ENCODE data around the gene FBF1.
"Not testable (repeated sequence)": the region's sequence is repeated elsewhere in the genome, so short reads cannot be mapped to it uniquely, and the experiment has no call there.

Gene FBF1

GRCh38 chr17:75892556-75893224 lies 48.2 kb downstream of the FBF1 start:
- DNase-seq = no peak

- DNase-seq = no peak
These were observed 49.0 kb downstream of the FBF1 start for GRCh38 chr17:75891605-75892555.

- no peak for DNase-seq
These were observed 49.7 kb downstream of the FBF1 start for GRCh38 chr17:75891022-75891604.

GRCh38 chr17:75889454-75889853 lies 51.4 kb downstream of the FBF1 start:
- DNase-seq = no peak

- DNase-seq = no peak
These were observed 52.4 kb downstream of the FBF1 start for GRCh38 chr17:75888484-75888883.

GRCh38 chr17:75885860-75886259 lies 55.0 kb downstream of the FBF1 start:
- DNase-seq = not testable (repeated sequence)

GRCh38 chr17:75885431-75885830 lies 55.4 kb downstream of the FBF1 start:
- DNase-seq = no peak

GRCh38 chr17:75881678-75882454 lies 59.0 kb downstream of the FBF1 start:
- no peak for DNase-seq

GRCh38 chr17:75880266-75880665 lies 60.6 kb downstream of the FBF1 start:
- no peak for DNase-seq

- no peak for DNase-seq
These were observed 62.5 kb downstream of the FBF1 start, which contains the start of gene TRIM47 for GRCh38 chr17:75878174-75878998. Gene TRIM47, minus strand, starts transcription at chr17:75878581. Its CDS starts 33 bp downstream, at chr17:75878548.

- peak; percentile 72 for DNase-seq
These were observed 63.1 kb downstream of the FBF1 start for GRCh38 chr17:75877752-75878173.

GRCh38 chr17:75876938-75877751 lies 63.7 kb downstream of the FBF1 start:
- DNase-seq = peak; percentile 45

GRCh38 chr17:75876190-75876937 lies 64.5 kb downstream of the FBF1 start:
- peak; percentile 78 for DNase-seq

GRCh38 chr17:75875940-75876189 lies 65.0 kb downstream of the FBF1 start:
- DNase-seq = no peak

GRCh38 chr17:75875182-75875939 lies 65.5 kb downstream of the FBF1 start:
- DNase-seq = no peak

- DNase-seq = no peak
These were observed 66.3 kb downstream of the FBF1 start for GRCh38 chr17:75874323-75875181.

- no peak for DNase-seq
These were observed 67.1 kb downstream of the FBF1 start for GRCh38 chr17:75873587-75874322.

Measured in stimulated activated CD4-positive, alpha-beta T cell treated with anti-CD3 and anti-CD28 coated beads, Interleukin-1b, Interleukin-23, amount 100 ng/mL, for 48 hours (primary cell).